Cardiac fibroblast (primary cell): ENCODE measurements around the gene HPX.

Source experiments
- DNase-seq, 2 donors: peaks; one replicate each; pipeline versions ENCODE4 v3.0.0 to v3.0.0-alpha.2; 2010; ENCODE audit warnings: low read depth in 2 of 2
- H3K4me3 ChIP-seq, 2 donors: replicated peaks in 1 of 2; 1 replicate in 1 of 2; 2 replicates in 1 of 2; pipeline ENCODE4 v1.5.1; 2011; ENCODE audit warnings: low read depth in 2 of 2, low read length in 2 of 2, mild to moderate bottlenecking in 2 of 2, moderate library complexity in 1 of 2
- TF ChIP-seq, protein P1 (sequence below): IDR thresholded peaks from one replicate; pipeline ENCODE4 v1.5.1; 2011; ENCODE audit warnings: low read depth, mild to moderate bottlenecking, low read length, inconsistent platforms

The HPX gene

DNA sequence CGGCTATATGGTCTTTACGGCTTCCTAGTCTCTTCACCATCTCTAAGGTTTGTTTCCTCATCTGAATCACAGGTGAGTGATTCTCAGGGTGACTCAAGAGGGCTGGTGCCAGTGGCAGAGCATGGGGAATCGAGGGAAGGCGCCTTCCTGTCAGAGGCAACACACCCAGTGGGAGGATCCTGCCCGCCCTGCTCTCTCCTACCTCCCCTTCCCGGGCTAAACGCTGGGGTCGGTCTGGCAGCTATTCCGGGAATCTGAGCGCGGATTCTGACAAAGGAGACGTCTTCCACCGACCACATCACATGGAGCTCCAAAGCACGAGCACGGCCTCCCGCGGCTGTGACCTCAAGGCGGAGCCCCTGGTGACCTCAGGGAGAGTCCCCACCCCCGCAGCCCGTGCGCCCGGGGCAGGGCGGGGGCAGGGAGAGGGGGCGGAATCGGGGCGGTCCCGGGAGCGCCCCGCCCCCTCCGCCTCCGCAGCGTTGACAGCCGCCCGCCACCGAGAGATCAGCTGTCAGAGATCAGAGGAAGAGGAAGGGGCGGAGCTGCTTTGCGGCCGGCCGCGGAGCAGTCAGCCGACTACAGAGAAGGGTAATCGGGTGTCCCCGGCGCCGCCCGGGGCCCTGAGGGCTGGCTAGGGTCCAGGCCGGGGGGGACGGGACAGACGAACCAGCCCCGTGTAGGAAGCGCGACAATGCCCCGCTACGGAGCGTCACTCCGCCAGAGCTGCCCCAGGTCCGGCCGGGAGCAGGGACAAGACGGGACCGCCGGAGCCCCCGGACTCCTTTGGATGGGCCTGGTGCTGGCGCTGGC is 50.7 kb downstream of the HPX start, which contains the start of gene SMPD1:
SMPD1 (plus strand) TSS at position 570 of the 813 bp plus-strand sequence; CDS start at position 695, 125 bp downstream.
- peak; percentile 75 to 93 for DNase-seq
- H3K4me3 ChIP-seq = peak within 1 kb of the TSS; percentile 76 to 78

DNA sequence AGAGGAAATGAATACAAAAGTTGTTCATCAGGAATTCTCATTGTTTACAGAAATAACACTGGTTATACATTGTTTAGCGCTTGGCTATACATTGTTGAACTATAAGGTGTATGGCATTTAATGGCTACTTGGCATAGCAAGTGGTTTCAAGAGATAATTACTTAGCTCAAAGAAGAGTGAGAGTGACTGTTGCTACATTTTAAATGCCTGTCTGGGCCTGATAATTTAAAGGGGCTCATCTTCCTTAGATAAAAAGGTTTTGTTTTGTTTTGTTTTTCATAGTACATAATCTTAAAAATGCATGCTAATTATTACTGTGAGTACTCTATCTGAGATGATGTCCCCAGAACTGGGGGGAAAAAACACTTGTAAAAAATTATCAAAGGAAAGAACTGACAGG is 52.0 kb downstream of the HPX start:
- TF ChIP-seq, protein P1, sequence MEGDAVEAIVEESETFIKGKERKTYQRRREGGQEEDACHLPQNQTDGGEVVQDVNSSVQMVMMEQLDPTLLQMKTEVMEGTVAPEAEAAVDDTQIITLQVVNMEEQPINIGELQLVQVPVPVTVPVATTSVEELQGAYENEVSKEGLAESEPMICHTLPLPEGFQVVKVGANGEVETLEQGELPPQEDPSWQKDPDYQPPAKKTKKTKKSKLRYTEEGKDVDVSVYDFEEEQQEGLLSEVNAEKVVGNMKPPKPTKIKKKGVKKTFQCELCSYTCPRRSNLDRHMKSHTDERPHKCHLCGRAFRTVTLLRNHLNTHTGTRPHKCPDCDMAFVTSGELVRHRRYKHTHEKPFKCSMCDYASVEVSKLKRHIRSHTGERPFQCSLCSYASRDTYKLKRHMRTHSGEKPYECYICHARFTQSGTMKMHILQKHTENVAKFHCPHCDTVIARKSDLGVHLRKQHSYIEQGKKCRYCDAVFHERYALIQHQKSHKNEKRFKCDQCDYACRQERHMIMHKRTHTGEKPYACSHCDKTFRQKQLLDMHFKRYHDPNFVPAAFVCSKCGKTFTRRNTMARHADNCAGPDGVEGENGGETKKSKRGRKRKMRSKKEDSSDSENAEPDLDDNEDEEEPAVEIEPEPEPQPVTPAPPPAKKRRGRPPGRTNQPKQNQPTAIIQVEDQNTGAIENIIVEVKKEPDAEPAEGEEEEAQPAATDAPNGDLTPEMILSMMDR = no peak

More for the DNA sequence above, 50.7 kb downstream of the HPX start, which contains the start of gene SMPD1:
- TF ChIP-seq, protein P1 = no peak

DNA sequence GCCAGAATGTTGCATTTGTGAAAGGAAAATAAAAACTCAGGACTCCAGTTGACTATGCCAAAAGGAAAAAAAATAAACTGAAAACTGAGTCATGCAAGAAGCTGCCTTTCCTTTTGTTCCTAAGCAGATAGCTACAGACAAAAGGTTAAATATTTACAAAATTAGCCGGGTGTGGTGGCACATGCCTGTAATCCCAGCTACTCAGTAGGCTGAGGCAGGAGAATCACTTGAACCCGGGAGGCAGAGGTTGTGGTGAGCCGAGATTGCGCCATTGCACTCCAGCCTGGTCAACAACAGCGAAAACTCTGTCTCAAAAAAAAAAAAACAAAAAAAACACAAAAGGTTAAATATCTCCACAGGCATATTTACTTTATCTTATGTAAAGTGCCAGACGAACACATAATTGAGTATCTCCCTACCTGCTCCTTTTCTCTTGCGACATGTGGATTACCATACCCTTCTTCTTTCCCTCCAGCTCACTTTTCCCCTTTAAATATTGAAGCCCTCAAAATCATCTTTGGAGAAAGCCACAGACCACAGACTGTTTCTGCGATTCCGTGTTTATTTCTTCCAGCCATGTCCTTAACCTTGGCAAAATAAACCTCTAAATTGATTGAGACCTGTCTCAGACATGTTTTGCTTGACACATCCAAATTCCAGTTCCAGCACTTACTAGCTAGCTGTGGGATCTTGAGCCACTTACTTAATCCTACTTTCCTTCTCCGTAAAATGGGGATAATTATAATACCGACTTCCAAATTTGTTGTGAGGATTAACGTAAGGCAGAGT is 52.8 kb downstream of the HPX start:
- H3K4me3 ChIP-seq = no peak overlapping the region
- DNase-seq = peak; percentile 47 to 52

More for the DNA sequence above, 52.0 kb downstream of the HPX start:
- no peak overlapping the region for H3K4me3 ChIP-seq
- no peak for DNase-seq

DNA sequence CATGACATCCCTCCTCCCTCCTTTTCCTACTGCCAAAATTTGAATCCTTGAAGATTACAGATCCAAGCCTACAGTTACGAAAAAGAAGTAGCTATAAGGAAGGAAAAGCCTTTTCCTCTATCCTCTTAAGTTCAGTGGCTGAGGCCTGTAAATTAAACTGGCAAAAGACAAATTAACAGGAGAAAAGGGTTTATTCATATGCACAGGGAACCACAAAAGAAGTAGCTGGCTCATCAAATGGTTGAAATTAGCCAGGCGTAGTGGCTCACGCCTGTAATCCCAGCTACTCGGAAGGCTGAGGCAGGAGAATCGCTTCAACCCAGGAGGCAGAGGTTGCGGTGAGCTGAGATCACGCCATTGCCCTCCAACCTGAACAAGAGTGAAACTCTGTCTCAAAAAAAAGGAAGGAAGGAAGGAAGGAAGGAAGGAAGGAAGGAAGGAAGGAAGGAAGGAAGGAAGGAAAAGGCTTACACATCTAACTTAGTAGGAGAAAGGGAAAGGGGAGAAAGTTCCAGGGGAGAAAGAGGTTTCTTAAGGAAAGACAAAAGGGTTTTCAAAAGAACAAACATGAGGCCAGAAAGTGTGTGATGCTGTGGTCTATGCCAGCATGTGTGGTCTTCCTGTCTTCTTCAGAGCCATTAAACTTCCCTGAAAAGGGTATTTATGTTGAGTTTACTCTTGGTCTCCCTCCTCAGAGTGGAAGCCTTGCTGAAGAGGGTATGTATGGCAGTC is 55.6 kb downstream of the HPX start:
- no peak for DNase-seq
- no peak overlapping the region for H3K4me3 ChIP-seq
- TF ChIP-seq, protein P1 = no peak

More for the DNA sequence above, 52.8 kb downstream of the HPX start:
- TF ChIP-seq, protein P1 = no peak
